Activated CD4-positive, alpha-beta T cell treated with anti-CD3 and anti-CD28 coated beads, Interleukin-2, amount 50 U/mL, for 24 hours (primary cell): ENCODE data around the gene CRACDL.

Experiments
- DNase-seq, 2 donors: peaks; one replicate each; pipeline ENCODE4 v3.0.0-alpha.2; 2020; ENCODE audit warnings: low read depth in 1 of 2, low spot score in 1 of 2

Gene CRACDL

GRCh38 chr2:98778741-98779483 is 157.1 kb downstream of the CRACDL start:
- no peak for DNase-seq

- DNase-seq = no peak
Measured at GRCh38 chr2:98778151-98778550, 157.9 kb downstream of the CRACDL start.

GRCh38 chr2:98777710-98778109 is 158.3 kb downstream of the CRACDL start:
- no peak for DNase-seq

GRCh38 chr2:98777076-98777475 is 158.9 kb downstream of the CRACDL start:
- DNase-seq = no peak

GRCh38 chr2:98776136-98776535 is 159.9 kb downstream of the CRACDL start:
- DNase-seq = no peak

- DNase-seq = no peak
Measured at GRCh38 chr2:98775146-98775986, 160.7 kb downstream of the CRACDL start.

- DNase-seq = no peak
Measured at GRCh38 chr2:98773907-98774306, 162.1 kb downstream of the CRACDL start.

GRCh38 chr2:98773169-98773568 is 162.9 kb downstream of the CRACDL start:
- DNase-seq = no peak

GRCh38 chr2:98772536-98772935 is 163.5 kb downstream of the CRACDL start:
- no peak for DNase-seq

GRCh38 chr2:98771721-98772524 is 164.1 kb downstream of the CRACDL start:
- DNase-seq = peak; percentile 28 to 57

GRCh38 chr2:98771264-98771663 is 164.8 kb downstream of the CRACDL start:
- DNase-seq = no peak

- no peak for DNase-seq
Measured at GRCh38 chr2:98769784-98770183, 166.2 kb downstream of the CRACDL start.

GRCh38 chr2:98769114-98769476 is 166.9 kb downstream of the CRACDL start:
- DNase-seq = no peak

- no peak for DNase-seq
Measured at GRCh38 chr2:98768384-98769113, 167.5 kb downstream of the CRACDL start.

- no peak for DNase-seq
Measured at GRCh38 chr2:98764499-98764898, 171.5 kb downstream of the CRACDL start.

GRCh38 chr2:98763209-98763951 is 172.6 kb downstream of the CRACDL start:
- DNase-seq = no peak

- no peak for DNase-seq
Measured at GRCh38 chr2:98761909-98762308, 174.1 kb downstream of the CRACDL start.

GRCh38 chr2:98761267-98761781 is 174.7 kb downstream of the CRACDL start:
- peak; percentile 41 to 57 for DNase-seq

- no peak for DNase-seq
Measured at GRCh38 chr2:98759827-98760625, 176.0 kb downstream of the CRACDL start.
